ENCODE results near the gene NOP56.

NOP56 gene

DNA sequence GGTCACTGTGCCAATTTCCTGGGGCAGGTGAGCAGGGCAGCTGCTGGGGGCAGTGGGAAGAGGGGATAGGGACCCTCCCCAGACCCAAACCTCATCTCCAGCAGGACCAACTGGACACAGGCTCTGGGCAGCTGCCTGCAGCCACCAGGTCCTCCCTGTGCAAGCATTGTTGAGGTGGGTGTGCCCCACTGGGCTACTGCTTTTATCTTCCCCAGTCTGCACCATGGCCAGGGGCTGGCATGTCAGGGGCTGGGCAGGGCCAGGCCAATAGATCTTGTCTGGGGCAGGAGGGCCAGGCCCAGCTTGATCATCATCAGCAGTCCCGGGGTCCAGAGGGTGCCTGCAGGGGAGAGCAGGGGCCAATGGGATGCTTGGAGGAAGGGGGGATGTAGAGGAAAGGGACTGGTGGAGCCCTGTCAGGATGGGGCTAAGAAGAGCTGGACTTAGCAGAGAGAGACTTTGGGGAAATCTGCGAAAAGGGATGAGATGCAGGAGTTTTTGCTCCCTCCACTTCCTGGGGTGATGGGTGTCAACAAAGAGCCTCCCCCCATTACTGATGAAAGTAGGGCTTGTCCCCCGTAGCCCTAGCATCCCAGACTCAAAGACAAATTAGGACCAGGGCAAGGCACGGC is 45.9 kb downstream of the NOP56 start:
- Mint-ChIP-seq H3K4me1 (ENCODE audit: low read depth) (no peaks in the 10 kb centered on the region), H3K36me3 (ENCODE audit: low read depth) (no peaks in the 10 kb centered on the region), H3K4me3 (no peak overlapping the region), H3K27me3 (peaks cover 24% of the 10 kb centered on the region), H3K9me3 (no peaks in the 10 kb centered on the region), H3K27ac (no peak overlapping the region)

GRCh38 chr20:2698912-2699311 is 46.5 kb downstream of the NOP56 start:
- Mint-ChIP-seq H3K9me3 (no peaks in the 10 kb centered on the region), H3K27me3 (peaks cover 24% of the 10 kb centered on the region), H3K4me1 (ENCODE audit: low read depth) (no peaks in the 10 kb centered on the region), H3K36me3 (ENCODE audit: low read depth) (no peaks in the 10 kb centered on the region), H3K4me3 (no peak overlapping the region), H3K27ac (no peak overlapping the region)

DNA sequence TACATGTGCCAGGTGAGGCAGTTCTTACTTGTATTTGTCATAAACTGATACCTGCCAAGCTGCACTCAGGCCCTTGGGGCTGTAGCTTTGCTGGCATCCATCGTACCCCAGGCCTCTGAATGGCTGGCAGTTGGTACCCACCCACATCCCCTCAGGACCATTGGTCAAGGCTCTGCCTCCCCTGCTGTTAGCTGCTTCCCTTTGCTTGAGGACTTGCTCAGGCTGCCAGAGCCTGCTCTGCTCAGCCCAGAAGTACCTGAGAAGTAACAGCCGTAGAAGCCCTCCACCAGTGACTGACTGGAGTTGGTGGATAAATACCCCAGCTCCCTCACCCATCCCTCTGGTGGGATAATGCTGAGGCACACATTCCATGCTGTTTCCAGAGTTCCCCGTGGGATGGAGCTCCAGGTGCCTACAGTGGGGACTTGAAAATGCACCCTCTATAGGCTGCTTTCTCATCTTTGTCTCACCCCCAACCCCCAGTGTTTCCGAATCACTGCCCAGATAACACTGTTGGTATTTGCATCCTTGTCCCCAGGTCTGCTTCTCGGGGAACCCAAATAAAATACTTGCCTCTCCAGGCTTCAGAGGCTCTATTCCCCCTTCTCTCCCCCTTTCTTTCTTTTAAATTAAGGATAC is 47.5 kb downstream of the NOP56 start:
- Mint-ChIP-seq H3K4me3 (no peak overlapping the region), H3K4me1 (ENCODE audit: low read depth) (no peaks in the 10 kb centered on the region), H3K27me3 (peaks cover 23% of the 10 kb centered on the region), H3K36me3 (ENCODE audit: low read depth) (no peaks in the 10 kb centered on the region), H3K9me3 (no peaks in the 10 kb centered on the region), H3K27ac (no peak overlapping the region)

DNA sequence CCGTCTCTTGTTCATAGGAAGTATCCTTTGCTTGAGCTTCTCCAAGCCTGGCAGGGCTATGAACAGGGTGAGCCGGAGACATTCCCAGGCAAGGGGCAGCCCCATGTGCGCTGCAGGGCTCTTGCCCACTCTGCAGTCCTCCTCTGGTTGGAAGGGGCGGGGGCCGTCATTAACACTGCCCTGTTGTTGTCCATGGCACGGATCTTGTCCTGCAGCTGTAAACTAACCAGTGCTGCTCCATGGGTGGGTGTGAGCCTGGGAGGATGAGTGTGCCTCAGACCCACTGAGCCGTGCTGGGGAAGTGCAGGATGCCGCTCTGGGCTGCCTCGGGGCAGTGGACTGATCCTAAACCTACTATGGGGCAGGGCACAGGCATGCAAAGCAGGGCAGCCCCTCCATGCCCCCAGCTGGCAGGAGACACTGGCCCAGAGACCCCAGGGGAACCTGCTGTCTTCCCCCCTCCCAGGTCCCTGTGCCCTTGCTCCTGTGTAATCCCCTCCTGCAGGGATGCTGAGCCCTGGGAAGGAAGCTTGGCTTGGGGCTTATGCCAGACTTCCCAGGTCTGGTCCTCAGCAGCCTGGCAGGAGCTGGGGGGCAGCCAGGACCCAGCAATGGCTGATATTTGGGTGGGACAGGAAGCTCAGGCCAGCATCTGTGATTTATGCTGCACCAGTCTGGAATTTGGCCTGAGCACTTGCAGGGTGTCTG is 48.6 kb downstream of the NOP56 start:
- H3K27me3 Mint-ChIP-seq, result peaks cover 13% of the 10 kb centered on the region
- H3K36me3 Mint-ChIP-seq (ENCODE audit: low read depth), result no peaks in the 10 kb centered on the region
- no peak overlapping the region for H3K27ac Mint-ChIP-seq
- H3K9me3 Mint-ChIP-seq, result no peaks in the 10 kb centered on the region
- no peak overlapping the region for H3K4me3 Mint-ChIP-seq
- H3K4me1 Mint-ChIP-seq (ENCODE audit: low read depth), result no peaks in the 10 kb centered on the region

DNA sequence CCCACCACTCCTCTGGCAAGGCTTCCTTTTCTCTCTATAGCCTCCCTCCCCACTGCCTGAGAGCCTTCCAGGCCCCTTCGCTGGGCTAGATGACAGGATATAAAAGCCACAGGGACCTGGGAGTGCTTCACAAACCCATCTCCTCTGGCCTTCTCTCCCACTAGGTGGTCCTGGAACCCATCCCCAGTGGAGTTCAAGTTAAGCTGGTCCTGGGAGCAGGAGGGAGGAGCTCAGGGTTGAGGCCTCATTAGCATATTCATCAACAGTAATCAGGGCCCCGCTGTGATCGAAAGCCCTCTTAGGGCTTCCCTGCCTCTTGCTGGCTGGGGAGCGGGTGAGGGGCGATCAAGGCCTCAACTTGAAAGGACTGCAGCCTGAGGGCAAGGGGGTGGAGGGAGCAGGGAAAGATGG is 49.2 kb downstream of the NOP56 start:
- peaks cover 8% of the 10 kb centered on the region for H3K27me3 Mint-ChIP-seq
- H3K36me3 Mint-ChIP-seq (ENCODE audit: low read depth), result no peaks in the 10 kb centered on the region
- H3K4me1 Mint-ChIP-seq (ENCODE audit: low read depth), result no peaks in the 10 kb centered on the region
- no peak overlapping the region for H3K27ac Mint-ChIP-seq
- no peaks in the 10 kb centered on the region for H3K9me3 Mint-ChIP-seq
- H3K4me3 Mint-ChIP-seq, result no peak overlapping the region

GRCh38 chr20:2703716-2704475 is 51.5 kb downstream of the NOP56 start:
- Mint-ChIP-seq H3K4me3 (no peak overlapping the region), H3K27me3 (peaks cover 4% of the 10 kb centered on the region), H3K9me3 (no peaks in the 10 kb centered on the region), H3K36me3 (ENCODE audit: low read depth) (no peaks in the 10 kb centered on the region), H3K27ac (no peak overlapping the region), H3K4me1 (ENCODE audit: low read depth) (no peaks in the 10 kb centered on the region)

DNA sequence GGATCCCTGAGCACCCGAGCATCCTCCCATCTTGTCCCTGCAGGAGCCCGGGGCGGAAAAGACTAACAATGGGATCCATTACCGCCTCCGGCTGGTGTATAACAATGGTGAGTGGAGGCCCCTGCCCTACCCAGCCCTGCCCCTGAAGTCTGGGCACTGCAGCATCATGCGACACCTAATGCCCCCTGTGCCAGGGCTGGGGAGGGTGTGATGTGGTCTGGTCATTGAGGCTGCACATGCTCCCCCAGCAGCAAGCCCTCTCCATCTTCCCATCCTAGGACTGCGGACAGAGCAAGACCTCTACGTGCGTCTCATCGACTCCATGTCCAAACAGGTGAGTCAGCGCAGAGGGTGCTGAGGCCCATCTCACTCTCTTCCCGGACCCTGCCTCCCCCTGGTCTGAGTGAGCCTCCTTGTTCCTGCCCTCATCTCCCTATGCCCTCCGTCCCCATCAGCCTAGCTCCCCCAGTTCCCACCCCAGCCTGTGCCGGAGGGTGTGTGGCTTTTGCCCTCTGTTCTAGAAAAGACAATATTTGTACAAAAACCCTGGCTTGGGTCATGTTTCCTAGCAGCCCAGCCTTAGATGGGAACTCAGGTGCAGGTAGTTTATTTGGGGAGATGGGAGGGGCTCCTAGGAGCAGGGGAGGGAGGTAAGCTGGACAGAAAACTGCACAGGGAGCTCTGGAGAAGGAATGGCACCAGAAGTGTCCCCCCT is 53.7 kb downstream of the NOP56 start:
- no peak overlapping the region for H3K4me3 Mint-ChIP-seq
- no peaks in the 10 kb centered on the region for H3K9me3 Mint-ChIP-seq
- no peak overlapping the region for H3K27ac Mint-ChIP-seq
- H3K4me1 Mint-ChIP-seq (ENCODE audit: low read depth), result no peaks in the 10 kb centered on the region
- H3K36me3 Mint-ChIP-seq (ENCODE audit: low read depth), result no peaks in the 10 kb centered on the region
- peaks cover 4% of the 10 kb centered on the region for H3K27me3 Mint-ChIP-seq

GRCh38 chr20:2706688-2707352 is 54.4 kb downstream of the NOP56 start:
- peaks cover 4% of the 10 kb centered on the region for H3K27me3 Mint-ChIP-seq
- no peaks in the 10 kb centered on the region for H3K36me3 Mint-ChIP-seq (ENCODE audit: low read depth)
- no peak overlapping the region for H3K27ac Mint-ChIP-seq
- H3K4me1 Mint-ChIP-seq (ENCODE audit: low read depth), result no peaks in the 10 kb centered on the region
- H3K9me3 Mint-ChIP-seq, result no peaks in the 10 kb centered on the region
- no peak overlapping the region for H3K4me3 Mint-ChIP-seq

DNA sequence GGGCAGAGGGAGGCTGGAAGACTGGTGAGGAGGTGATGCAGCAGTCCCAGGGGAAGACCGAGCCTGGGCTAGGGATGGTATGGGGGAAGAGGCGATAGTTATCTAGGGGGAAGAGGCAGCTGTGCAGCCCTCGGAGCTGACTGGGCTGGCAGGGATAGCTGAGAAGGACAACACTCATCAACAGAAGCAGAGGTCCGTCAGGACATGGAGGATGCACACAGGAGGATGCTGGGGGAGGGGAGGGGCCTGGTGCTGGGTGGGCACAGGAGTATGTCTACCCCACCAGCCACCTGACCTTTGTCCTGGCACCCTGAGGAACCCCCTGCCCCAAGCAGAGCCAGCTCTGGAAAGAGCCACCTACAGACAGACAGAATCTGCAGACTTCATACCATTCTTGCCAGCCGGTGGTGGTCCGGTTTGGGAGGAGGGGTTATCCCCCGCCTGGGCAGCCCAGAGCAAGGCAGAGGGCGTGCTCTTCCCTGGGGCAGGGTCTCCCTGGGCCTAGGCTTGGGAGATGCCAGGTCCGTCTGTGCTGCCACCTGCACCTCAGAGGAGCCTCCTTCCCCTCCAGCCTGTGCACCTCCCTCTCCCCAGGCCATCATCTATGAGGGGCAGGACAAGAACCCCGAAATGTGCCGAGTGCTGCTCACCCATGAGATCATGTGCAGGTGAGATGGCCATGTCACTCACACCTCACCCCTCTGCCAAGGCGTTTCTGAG is 55.1 kb downstream of the NOP56 start:
- Mint-ChIP-seq H3K4me3 (no peak overlapping the region), H3K27me3 (peaks cover 4% of the 10 kb centered on the region), H3K27ac (no peak overlapping the region), H3K9me3 (no peaks in the 10 kb centered on the region), H3K36me3 (ENCODE audit: low read depth) (no peaks in the 10 kb centered on the region), H3K4me1 (ENCODE audit: low read depth) (no peaks in the 10 kb centered on the region)
